ENCODE results near the gene MCCC1. TPM values are rescaled to one million over a fixed set of nuclear protein-coding genes. Genes with fewer than 3 reads are reported as not detected.

MCCC1 gene
- total RNA-seq, 1 experiment from 2014 or later: 12.6 TPM

DNA sequence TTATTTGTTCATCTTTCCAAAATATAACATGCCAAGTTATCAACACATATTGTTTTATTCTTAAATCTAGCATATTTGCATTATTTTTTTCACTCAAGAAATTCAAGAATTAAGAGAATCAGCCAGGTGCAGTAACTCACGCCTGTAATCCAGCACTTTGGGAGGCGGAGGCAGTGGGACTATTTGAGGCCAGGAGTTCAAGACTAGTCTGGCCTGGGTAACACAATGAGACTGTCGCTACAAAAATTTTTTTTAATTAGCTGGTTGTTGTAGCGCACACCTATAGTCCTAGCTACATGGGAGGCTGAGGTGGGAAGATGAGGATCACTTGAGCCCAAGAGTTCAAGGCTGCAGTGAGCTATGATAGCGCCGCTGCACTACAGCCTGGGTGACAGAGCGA lies 129.4 kb downstream of the MCCC1 start (continued):
- TF ChIP-seq, protein P1, sequence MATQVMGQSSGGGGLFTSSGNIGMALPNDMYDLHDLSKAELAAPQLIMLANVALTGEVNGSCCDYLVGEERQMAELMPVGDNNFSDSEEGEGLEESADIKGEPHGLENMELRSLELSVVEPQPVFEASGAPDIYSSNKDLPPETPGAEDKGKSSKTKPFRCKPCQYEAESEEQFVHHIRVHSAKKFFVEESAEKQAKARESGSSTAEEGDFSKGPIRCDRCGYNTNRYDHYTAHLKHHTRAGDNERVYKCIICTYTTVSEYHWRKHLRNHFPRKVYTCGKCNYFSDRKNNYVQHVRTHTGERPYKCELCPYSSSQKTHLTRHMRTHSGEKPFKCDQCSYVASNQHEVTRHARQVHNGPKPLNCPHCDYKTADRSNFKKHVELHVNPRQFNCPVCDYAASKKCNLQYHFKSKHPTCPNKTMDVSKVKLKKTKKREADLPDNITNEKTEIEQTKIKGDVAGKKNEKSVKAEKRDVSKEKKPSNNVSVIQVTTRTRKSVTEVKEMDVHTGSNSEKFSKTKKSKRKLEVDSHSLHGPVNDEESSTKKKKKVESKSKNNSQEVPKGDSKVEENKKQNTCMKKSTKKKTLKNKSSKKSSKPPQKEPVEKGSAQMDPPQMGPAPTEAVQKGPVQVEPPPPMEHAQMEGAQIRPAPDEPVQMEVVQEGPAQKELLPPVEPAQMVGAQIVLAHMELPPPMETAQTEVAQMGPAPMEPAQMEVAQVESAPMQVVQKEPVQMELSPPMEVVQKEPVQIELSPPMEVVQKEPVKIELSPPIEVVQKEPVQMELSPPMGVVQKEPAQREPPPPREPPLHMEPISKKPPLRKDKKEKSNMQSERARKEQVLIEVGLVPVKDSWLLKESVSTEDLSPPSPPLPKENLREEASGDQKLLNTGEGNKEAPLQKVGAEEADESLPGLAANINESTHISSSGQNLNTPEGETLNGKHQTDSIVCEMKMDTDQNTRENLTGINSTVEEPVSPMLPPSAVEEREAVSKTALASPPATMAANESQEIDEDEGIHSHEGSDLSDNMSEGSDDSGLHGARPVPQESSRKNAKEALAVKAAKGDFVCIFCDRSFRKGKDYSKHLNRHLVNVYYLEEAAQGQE (IDR thresholded peaks at IDR 0.05; ENCODE audit: low read depth): no peak
- TF ChIP-seq TCF7L2 (IDR thresholded peaks at IDR 0.05; ENCODE audit: borderline replicate concordance, extremely low read depth, insufficient read depth, insufficient read length) (no peak), POLR2AphosphoS5 (IDR thresholded peaks at IDR 0.05; ENCODE audit: low read depth, low read length) (no peak), POLR2A (IDR thresholded peaks at IDR 0.05; ENCODE audit: borderline replicate concordance, extremely low read depth, insufficient read depth, insufficient read length) (no peak), SP1 (IDR thresholded peaks at IDR 0.05; ENCODE audit: low read depth) (no peak), EZH2phosphoT487 (IDR thresholded peaks at IDR 0.05; ENCODE audit: borderline replicate concordance) (no peak), EZH2 (IDR thresholded peaks at IDR 0.05) (no peak), JUND (IDR thresholded peaks at IDR 0.05) (no peak), EGR1 (IDR thresholded peaks at IDR 0.05; ENCODE audit: low read depth) (no peak), SIN3A (IDR thresholded peaks at IDR 0.05; ENCODE audit: low read depth) (no peak)
- TF ChIP-seq, protein P2, sequence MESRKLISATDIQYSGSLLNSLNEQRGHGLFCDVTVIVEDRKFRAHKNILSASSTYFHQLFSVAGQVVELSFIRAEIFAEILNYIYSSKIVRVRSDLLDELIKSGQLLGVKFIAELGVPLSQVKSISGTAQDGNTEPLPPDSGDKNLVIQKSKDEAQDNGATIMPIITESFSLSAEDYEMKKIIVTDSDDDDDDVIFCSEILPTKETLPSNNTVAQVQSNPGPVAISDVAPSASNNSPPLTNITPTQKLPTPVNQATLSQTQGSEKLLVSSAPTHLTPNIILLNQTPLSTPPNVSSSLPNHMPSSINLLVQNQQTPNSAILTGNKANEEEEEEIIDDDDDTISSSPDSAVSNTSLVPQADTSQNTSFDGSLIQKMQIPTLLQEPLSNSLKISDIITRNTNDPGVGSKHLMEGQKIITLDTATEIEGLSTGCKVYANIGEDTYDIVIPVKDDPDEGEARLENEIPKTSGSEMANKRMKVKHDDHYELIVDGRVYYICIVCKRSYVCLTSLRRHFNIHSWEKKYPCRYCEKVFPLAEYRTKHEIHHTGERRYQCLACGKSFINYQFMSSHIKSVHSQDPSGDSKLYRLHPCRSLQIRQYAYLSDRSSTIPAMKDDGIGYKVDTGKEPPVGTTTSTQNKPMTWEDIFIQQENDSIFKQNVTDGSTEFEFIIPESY (IDR thresholded peaks at IDR 0.05; ENCODE audit: extremely low read depth, insufficient replicate concordance, low read length): no peak
